ENCODE data around the gene KCNH2. TPM values are rescaled to one million over a fixed set of nuclear protein-coding genes. Genes with fewer than 3 reads are reported as not detected.

The KCNH2 gene
- total RNA-seq, 6 experiments from 2014 or later, result not detected

- Mint-ChIP-seq H3K4me1 (ENCODE audit: low read depth) (peaks cover 19% of the 10 kb centered on the region), H3K4me3 (no peak overlapping the region), H3K27me3 (ENCODE audit: insufficient read depth) (peaks cover 38% of the 10 kb centered on the region), H3K9me3 (no peaks in the 10 kb centered on the region), H3K27ac (no peak overlapping the region), H3K36me3 (ENCODE audit: low read depth) (no peaks in the 10 kb centered on the region)
- DNase-seq, result no peak
- TF ChIP-seq CTCF (IDR thresholded peaks at IDR 0.05), result no peak
Observed at GRCh38 chr7:151020231-151020630, 42.1 kb upstream of the KCNH2 start.

GRCh38 chr7:151019130-151019447 is 41.0 kb upstream of the KCNH2 start:
- Mint-ChIP-seq H3K4me3 (no peak overlapping the region), H3K4me1 (ENCODE audit: low read depth) (peaks cover 27% of the 10 kb centered on the region), H3K27me3 (ENCODE audit: insufficient read depth) (peaks cover 42% of the 10 kb centered on the region), H3K36me3 (ENCODE audit: low read depth) (no peaks in the 10 kb centered on the region), H3K27ac (no peak overlapping the region), H3K9me3 (no peaks in the 10 kb centered on the region)
- DNase-seq, result no peak
- TF ChIP-seq CTCF (IDR thresholded peaks at IDR 0.05), result no peak

- H3K4me3 Mint-ChIP-seq, result peak overlapping the region; percentile 50; the same call in 1 of the 2 replicates
- H3K36me3 Mint-ChIP-seq (ENCODE audit: low read depth), result no peaks in the 10 kb centered on the region
- no peak for DNase-seq
- no peak overlapping the region for H3K27ac Mint-ChIP-seq
- TF ChIP-seq CTCF (IDR thresholded peaks at IDR 0.05), result peak; percentile 56
- H3K27me3 Mint-ChIP-seq (ENCODE audit: insufficient read depth), result peaks cover 45% of the 10 kb centered on the region
- peaks cover 30% of the 10 kb centered on the region for H3K4me1 Mint-ChIP-seq (ENCODE audit: low read depth)
- no peaks in the 10 kb centered on the region for H3K9me3 Mint-ChIP-seq
Observed at GRCh38 chr7:151018421-151019129, 40.5 kb upstream of the KCNH2 start.

- Mint-ChIP-seq H3K36me3 (ENCODE audit: low read depth) (no peaks in the 10 kb centered on the region), H3K27me3 (ENCODE audit: insufficient read depth) (peaks cover 44% of the 10 kb centered on the region), H3K9me3 (no peaks in the 10 kb centered on the region), H3K4me1 (ENCODE audit: low read depth) (peaks cover 30% of the 10 kb centered on the region), H3K27ac (no peak overlapping the region), H3K4me3 (peak overlapping the region; percentile 50; the same call in 1 of the 2 replicates)
- no peak for DNase-seq
- peak; percentile 94 for TF ChIP-seq CTCF (IDR thresholded peaks at IDR 0.05)
Observed at GRCh38 chr7:151017953-151018420, 39.9 kb upstream of the KCNH2 start.

GRCh38 chr7:151017370-151017952 is 39.3 kb upstream of the KCNH2 start:
- Mint-ChIP-seq H3K27ac (no peak overlapping the region), H3K4me3 (peak overlapping the region; percentile 50; the same call in 1 of the 2 replicates), H3K4me1 (ENCODE audit: low read depth) (peaks cover 36% of the 10 kb centered on the region), H3K27me3 (ENCODE audit: insufficient read depth) (peaks cover 44% of the 10 kb centered on the region), H3K36me3 (ENCODE audit: low read depth) (no peaks in the 10 kb centered on the region), H3K9me3 (no peaks in the 10 kb centered on the region)
- DNase-seq, result no peak
- TF ChIP-seq CTCF (IDR thresholded peaks at IDR 0.05), result no peak

Measured in HFFc6 (cell line).